ENCODE measurements around the gene PCARE. TPM values are rescaled to one million over a fixed set of nuclear protein-coding genes. Genes with fewer than 3 reads are reported as not detected.
A peak's percentile ranks its signal among the peaks of the same experiment; 100 is the strongest.

PCARE gene
- total and polyA plus RNA-seq, 2 donors (not counting 1 experiment from before 2014, with no cell fraction given) = not detected

DNA sequence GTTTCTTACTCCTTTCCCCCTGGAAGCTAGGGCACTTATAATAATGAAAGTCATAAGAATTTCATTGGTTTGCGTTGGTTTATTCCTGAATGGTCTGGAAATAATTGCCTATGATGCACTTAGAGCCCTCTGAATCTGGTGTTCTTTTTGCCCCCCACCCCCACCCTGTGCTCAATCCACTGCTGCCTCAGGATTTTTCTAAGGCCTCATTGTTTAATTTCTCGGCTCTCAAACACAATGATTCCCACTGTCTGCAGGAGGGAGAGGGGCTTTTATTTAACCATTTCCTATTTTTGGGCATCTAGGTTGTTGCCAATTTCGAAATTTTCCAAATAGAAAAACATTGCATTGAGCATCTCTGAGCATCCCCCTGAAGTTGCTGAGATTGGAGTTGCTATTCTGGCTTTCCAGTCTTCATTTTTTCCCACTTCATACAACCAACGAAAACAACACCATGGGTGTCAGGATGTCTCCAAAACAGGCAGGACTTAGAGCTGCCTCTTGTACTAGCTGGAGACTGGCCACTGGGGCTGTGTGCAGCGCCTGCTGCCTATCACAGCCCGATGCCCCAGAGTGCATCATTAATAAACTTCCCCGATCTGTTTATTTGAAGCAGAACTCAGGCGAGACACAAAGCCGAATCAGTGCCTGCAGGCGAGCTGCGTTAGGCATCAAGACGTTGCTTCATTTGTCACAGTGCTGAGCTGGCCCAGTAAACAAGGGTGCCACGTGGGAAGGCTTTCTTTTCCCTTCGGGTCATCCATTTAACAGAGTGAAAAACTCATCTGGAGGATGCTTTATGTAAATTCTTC, 1.8 kb upstream of the PCARE start:
- peak; percentile 20 to 40 for DNase-seq (ENCODE audit: low read depth in 2 of 2)
- Histone ChIP-seq H3K27me3 (ENCODE audit: control insufficient read depth, insufficient read depth, low read length) (peaks cover 2% of the 10 kb centered on the region), H3K27ac (ENCODE audit: insufficient read depth, low read length) (no peak overlapping the region), H3K4me2 (ENCODE audit: extremely low read depth, insufficient read depth, low read length) (peak overlapping the region; percentile 32), H3K9ac (ENCODE audit: insufficient read depth, low read length) (no peak overlapping the region), H3K79me2 (ENCODE audit: control insufficient read depth, insufficient read depth, low read length) (no peaks in the 10 kb centered on the region), H3K4me3 (replicated peaks in 1 of 4; ENCODE audit: control extremely low read depth in 1 of 4, insufficient read depth in 1 of 4, low read depth in 3 of 4, low read length in 4 of 4) (no peak overlapping the region), H3K9me3 (ENCODE audit: control insufficient read depth, insufficient read depth, low read depth, low read length) (no peaks in the 10 kb centered on the region), H4K20me1 (ENCODE audit: control insufficient read depth, extremely low read depth, insufficient read depth, low read length) (no peaks in the 10 kb centered on the region), H2AFZ (ENCODE audit: low read length) (peak overlapping the region; percentile 14), H3K4me1 (ENCODE audit: control insufficient read depth, extremely low read depth, insufficient read depth, low read length) (no peaks in the 10 kb centered on the region), H3K36me3 (ENCODE audit: control insufficient read depth, insufficient read depth, low read length) (no peaks in the 10 kb centered on the region)
- TF ChIP-seq EZH2 (IDR thresholded peaks at IDR 0.05; ENCODE audit: low read length, missing control alignments) = no peak
- TF ChIP-seq, protein P1, sequence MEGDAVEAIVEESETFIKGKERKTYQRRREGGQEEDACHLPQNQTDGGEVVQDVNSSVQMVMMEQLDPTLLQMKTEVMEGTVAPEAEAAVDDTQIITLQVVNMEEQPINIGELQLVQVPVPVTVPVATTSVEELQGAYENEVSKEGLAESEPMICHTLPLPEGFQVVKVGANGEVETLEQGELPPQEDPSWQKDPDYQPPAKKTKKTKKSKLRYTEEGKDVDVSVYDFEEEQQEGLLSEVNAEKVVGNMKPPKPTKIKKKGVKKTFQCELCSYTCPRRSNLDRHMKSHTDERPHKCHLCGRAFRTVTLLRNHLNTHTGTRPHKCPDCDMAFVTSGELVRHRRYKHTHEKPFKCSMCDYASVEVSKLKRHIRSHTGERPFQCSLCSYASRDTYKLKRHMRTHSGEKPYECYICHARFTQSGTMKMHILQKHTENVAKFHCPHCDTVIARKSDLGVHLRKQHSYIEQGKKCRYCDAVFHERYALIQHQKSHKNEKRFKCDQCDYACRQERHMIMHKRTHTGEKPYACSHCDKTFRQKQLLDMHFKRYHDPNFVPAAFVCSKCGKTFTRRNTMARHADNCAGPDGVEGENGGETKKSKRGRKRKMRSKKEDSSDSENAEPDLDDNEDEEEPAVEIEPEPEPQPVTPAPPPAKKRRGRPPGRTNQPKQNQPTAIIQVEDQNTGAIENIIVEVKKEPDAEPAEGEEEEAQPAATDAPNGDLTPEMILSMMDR (conservative IDR thresholded peaks at IDR 0.05 in 1 of 2, IDR thresholded peaks at IDR 0.05 in 1 of 2; ENCODE audit: low read depth in 1 of 2, low read length in 2 of 2) = no peak

DNA sequence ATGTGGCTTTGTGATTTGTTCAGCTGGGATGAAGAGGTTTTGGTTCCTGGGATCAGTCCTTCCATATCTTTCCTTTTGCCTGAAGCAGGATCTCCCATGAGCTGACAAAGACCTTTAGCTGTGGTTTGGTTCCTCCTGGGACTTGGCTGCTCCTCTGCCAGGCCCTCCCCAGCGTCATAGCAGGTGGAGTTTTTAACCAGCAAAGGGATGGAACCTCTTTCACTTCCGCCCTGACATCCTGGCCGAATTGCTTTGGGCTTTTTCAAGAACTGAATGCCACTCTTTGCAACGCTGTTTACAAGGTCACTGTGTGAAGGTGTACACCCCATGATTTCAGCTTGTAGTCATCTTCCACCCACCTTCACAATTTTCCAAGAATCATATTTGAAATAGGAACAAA, 390 bp downstream of the PCARE start:
- DNase-seq (ENCODE audit: low read depth in 2 of 2) = no peak
- Histone ChIP-seq H3K4me2 (ENCODE audit: extremely low read depth, insufficient read depth, low read length) (no peak overlapping the region), H3K36me3 (ENCODE audit: control insufficient read depth, insufficient read depth, low read length) (no peaks in the 10 kb centered on the region), H3K27me3 (ENCODE audit: control insufficient read depth, insufficient read depth, low read length) (peaks cover 2% of the 10 kb centered on the region), H3K9me3 (ENCODE audit: control insufficient read depth, insufficient read depth, low read depth, low read length) (no peaks in the 10 kb centered on the region), H3K4me3 (replicated peaks in 1 of 4; ENCODE audit: control extremely low read depth in 1 of 4, insufficient read depth in 1 of 4, low read depth in 3 of 4, low read length in 4 of 4) (no peak overlapping the region), H3K9ac (ENCODE audit: insufficient read depth, low read length) (no peak overlapping the region), H3K79me2 (ENCODE audit: control insufficient read depth, insufficient read depth, low read length) (no peaks in the 10 kb centered on the region), H3K27ac (ENCODE audit: insufficient read depth, low read length) (no peak overlapping the region), H4K20me1 (ENCODE audit: control insufficient read depth, extremely low read depth, insufficient read depth, low read length) (no peaks in the 10 kb centered on the region), H3K4me1 (ENCODE audit: control insufficient read depth, extremely low read depth, insufficient read depth, low read length) (no peaks in the 10 kb centered on the region), H2AFZ (ENCODE audit: low read length) (no peak overlapping the region)
- no peak for TF ChIP-seq EZH2 (IDR thresholded peaks at IDR 0.05; ENCODE audit: low read length, missing control alignments)
- TF ChIP-seq, protein P1 (conservative IDR thresholded peaks at IDR 0.05 in 1 of 2, IDR thresholded peaks at IDR 0.05 in 1 of 2; ENCODE audit: low read depth in 1 of 2, low read length in 2 of 2) = no peak

DNA sequence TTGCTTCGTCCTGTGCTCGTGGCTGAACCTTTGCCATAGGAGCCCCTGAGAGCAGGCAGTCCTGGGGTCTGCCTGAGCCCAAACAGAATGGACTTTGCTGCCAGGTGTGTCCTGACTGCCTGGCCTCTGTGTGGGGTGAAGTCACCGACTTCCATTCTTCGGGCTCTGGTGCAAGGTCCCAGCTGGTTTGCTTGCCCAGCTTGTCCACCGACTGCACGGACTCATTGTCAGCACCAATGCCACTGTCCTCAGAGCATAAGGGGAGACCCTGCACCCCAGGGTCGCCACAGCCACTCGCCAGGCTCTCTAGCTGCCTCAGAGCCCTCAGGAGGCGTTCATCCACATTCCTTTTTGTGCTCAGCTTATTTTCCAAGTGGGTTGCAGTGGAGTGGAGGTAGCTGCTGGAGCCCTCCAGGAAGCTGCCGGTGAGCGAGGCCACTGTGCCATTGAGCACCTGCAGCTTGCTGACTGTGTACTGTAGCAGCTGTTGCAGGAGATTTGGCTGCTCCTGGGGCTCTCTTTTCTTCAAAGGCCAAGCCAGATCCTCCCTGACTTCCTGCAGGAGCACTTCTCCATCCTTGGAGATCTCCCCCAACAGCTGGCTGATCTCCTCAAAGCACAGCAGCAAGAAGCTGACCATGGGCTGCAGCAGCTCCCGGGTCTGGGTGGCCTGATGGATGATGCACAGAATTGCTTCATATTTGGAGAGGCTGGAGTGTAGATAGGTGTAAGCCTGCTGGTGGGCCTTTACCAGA, 1.2 kb downstream of the PCARE start:
- Histone ChIP-seq H3K4me3 (replicated peaks in 1 of 4; ENCODE audit: control extremely low read depth in 1 of 4, insufficient read depth in 1 of 4, low read depth in 3 of 4, low read length in 4 of 4) (no peak overlapping the region), H4K20me1 (ENCODE audit: control insufficient read depth, extremely low read depth, insufficient read depth, low read length) (no peaks in the 10 kb centered on the region)

More for the DNA sequence above, 1.2 kb downstream of the PCARE start:
- H3K4me1 ChIP-seq (ENCODE audit: control insufficient read depth, extremely low read depth, insufficient read depth, low read length) = no peaks in the 10 kb centered on the region
- H2AFZ ChIP-seq (ENCODE audit: low read length) = no peak overlapping the region
- H3K36me3 ChIP-seq (ENCODE audit: control insufficient read depth, insufficient read depth, low read length) = no peaks in the 10 kb centered on the region
- H3K9me3 ChIP-seq (ENCODE audit: control insufficient read depth, insufficient read depth, low read depth, low read length) = no peaks in the 10 kb centered on the region
- H3K27ac ChIP-seq (ENCODE audit: insufficient read depth, low read length) = no peak overlapping the region
- H3K9ac ChIP-seq (ENCODE audit: insufficient read depth, low read length) = no peak overlapping the region
- TF ChIP-seq, protein P1 (conservative IDR thresholded peaks at IDR 0.05 in 1 of 2, IDR thresholded peaks at IDR 0.05 in 1 of 2; ENCODE audit: low read depth in 1 of 2, low read length in 2 of 2) = no peak
- TF ChIP-seq EZH2 (IDR thresholded peaks at IDR 0.05; ENCODE audit: low read length, missing control alignments) = no peak
- no peaks in the 10 kb centered on the region for H3K79me2 ChIP-seq (ENCODE audit: control insufficient read depth, insufficient read depth, low read length)
- peaks cover 2% of the 10 kb centered on the region for H3K27me3 ChIP-seq (ENCODE audit: control insufficient read depth, insufficient read depth, low read length)
- H3K4me2 ChIP-seq (ENCODE audit: extremely low read depth, insufficient read depth, low read length) = no peak overlapping the region
- DNase-seq (ENCODE audit: low read depth in 2 of 2) = no peak

Data from fibroblast of lung (primary cell).